22Rv1 (cell line): ENCODE results near the gene FILIP1L.

Experiments used
- H3K27ac ChIP-seq: fragments of 450-650 bp; 2 replicates; pipeline ENCODE4 v1.5.1; 2017
- CTCF ChIP-seq: fragments of 450-650 bp; IDR thresholded peaks from 2 replicates; pipeline ENCODE4 v1.5.1; 2017; ENCODE audit warnings: mild to moderate bottlenecking
- ZFX ChIP-seq: fragments of 450-650 bp; IDR thresholded peaks from 2 replicates; pipeline ENCODE4 v1.6.1; 2017; ENCODE audit warnings: antibody characterized with exemption, borderline replicate concordance

Gene FILIP1L

DNA sequence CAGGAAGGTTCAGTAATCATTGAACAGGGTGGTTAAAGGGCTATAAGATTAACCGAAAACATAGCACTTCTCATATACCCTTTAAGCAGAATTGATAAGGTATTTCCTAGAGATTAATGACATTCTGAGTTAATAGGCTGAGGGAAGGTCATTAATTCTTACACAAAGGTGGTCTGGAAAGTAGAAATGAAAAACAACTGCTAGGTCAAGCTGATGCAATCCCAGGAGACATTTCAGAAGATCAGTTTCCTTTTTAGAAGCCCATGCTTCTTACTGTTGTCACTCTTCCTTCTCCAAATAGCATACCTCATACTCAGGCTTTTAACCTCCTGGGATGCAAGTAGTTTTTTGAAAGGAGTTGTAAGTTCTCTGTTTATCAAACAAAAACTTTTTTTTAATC is 8.8 kb downstream of the FILIP1L start:
- no peak overlapping the region for H3K27ac ChIP-seq
- no peak for TF ChIP-seq ZFX
- no peak for TF ChIP-seq CTCF

GRCh38 chr3:100104817-100105413 is 9.4 kb downstream of the FILIP1L start:
- TF ChIP-seq ZFX (no peak), CTCF (no peak)
- H3K27ac ChIP-seq: peak overlapping the region; percentile 50

DNA sequence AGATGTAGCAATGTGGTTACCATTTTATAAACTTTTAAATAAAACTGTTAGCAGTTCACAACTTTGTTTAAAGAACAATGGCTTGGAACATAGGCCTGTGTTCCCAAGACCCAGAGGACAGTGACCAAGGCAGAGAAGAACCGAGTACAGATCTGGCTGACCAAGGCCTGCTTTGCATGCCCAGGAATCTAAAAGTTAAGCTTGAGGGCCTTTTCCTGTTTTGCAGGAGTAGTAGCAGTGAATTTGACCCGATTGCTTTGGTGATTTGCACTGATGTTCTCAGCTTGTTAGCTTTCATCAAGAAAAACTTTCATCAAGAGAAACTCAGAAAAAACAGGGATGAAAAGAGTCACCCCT is 9.9 kb downstream of the FILIP1L start:
- TF ChIP-seq ZFX (no peak), CTCF (no peak)
- H3K27ac ChIP-seq: peak overlapping the region; percentile 50

DNA sequence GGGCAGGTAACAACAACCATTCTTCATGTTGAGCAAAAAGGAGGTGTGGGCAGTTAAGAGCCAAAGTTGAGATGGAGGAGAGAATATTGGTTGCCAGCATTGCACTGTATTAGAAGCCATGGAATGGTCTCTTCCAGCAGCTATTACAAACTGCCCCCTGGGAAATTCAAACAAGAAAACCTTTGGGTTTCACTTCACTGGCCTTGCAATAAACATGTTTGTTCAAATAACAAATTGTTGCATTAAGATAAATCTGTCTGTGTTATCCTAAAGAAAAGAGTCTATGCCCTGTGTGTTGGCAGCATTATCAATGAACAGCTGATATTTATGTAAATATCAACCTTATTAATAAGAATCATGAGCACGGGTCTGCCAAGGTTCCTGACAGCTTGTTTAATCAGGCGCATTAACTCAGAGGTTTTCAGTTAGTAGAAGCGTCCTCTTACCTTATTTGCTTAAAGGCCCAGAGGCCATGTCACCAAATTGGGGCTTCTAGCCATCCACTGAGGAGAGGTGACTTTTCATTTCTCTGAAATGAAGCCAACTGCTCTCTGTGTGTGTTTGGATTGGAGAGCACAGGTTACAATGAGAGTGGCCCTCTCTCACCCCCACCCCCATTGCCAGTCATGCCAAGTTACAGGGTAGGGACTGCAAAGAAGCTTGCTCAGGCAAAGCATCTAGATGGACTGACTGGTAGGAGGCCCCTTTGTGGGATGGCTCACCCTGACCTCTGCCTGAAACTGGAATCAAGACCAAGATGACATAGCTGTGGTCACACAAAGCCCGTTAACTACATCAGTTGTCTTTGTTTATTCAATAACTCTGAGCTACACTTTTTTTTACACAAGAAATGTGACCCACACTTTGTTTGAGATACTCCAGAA is 10.5 kb downstream of the FILIP1L start:
- H3K27ac ChIP-seq: peak overlapping the region; percentile 50
- no peak for TF ChIP-seq ZFX
- no peak for TF ChIP-seq CTCF

- peak overlapping the region; percentile 50 for H3K27ac ChIP-seq
- no peak for TF ChIP-seq ZFX
- no peak for TF ChIP-seq CTCF
Observed at GRCh38 chr3:100102757-100103156, 11.5 kb downstream of the FILIP1L start.

GRCh38 chr3:100100425-100100824 is 13.9 kb downstream of the FILIP1L start:
- no peak overlapping the region for H3K27ac ChIP-seq
- TF ChIP-seq ZFX (no peak), CTCF (no peak)

DNA sequence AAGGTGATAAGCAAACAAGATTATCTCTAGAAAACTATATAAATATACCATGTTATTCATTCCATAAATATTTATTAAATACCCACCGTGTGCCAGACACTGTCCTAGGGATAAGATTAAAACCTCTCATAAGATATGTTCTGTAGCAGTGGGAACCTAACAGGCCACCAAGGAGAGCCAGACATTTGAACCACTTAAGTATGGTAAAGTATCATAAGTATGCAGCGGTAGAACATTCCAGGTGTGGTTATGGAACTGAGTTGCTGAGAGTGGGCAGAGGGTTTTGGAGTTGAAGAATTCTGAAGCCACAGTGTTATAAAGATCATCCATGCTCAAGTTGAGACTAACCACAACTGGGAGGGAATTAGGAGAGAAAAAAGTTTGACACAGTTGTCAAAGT is 14.7 kb downstream of the FILIP1L start:
- H3K27ac ChIP-seq: no peak overlapping the region
- TF ChIP-seq CTCF: no peak
- TF ChIP-seq ZFX: no peak
